Measurements from ENCODE around the gene UNC13C.

Gene UNC13C

GRCh38 chr15:54282228-54282836, 304.1 kb downstream of the UNC13C start:
- H3K36me3 ChIP-seq (ENCODE audit: control insufficient read depth, insufficient read depth, low read length) = no peaks in the 10 kb centered on the region
- DNase-seq (ENCODE audit: low read depth, low spot score) = no peak

GRCh38 chr15:54288049-54288448, 309.8 kb downstream of the UNC13C start:
- no peak overlapping the region for H3K4me3 ChIP-seq (ENCODE audit: low read length)
- WGBS (ENCODE audit: insufficient coverage, insufficient read length) = no CpG with 5 or more reads among the region's 1 CpG

More at GRCh38 chr15:54282228-54282836, 304.1 kb downstream of the UNC13C start:
- Histone ChIP-seq H3K27ac (ENCODE audit: low read length) (no peak overlapping the region), H3K4me3 (ENCODE audit: low read length) (no peak overlapping the region), H3K4me1 (ENCODE audit: control insufficient read depth, insufficient read depth, low read length) (no peaks in the 10 kb centered on the region), H3K27me3 (ENCODE audit: control insufficient read depth, insufficient read depth, low read length) (no peaks in the 10 kb centered on the region), H3K9me3 (ENCODE audit: control insufficient read depth, insufficient read depth, low read length) (no peaks in the 10 kb centered on the region)
- WGBS (ENCODE audit: insufficient coverage, insufficient read length) = no CpG with 5 or more reads among the region's 6 CpGs

GRCh38 chr15:54289590-54290136, 311.4 kb downstream of the UNC13C start:
- Histone ChIP-seq H3K27me3 (ENCODE audit: control insufficient read depth, insufficient read depth, low read length) (no peaks in the 10 kb centered on the region), H3K4me3 (ENCODE audit: low read length) (no peak overlapping the region), H3K4me1 (ENCODE audit: control insufficient read depth, insufficient read depth, low read length) (no peaks in the 10 kb centered on the region), H3K27ac (ENCODE audit: low read length) (no peak overlapping the region), H3K9me3 (ENCODE audit: control insufficient read depth, insufficient read depth, low read length) (no peaks in the 10 kb centered on the region), H3K36me3 (ENCODE audit: control insufficient read depth, insufficient read depth, low read length) (no peaks in the 10 kb centered on the region)
- DNase-seq (ENCODE audit: low read depth, low spot score) = no peak
- WGBS (ENCODE audit: insufficient coverage, insufficient read length) = 100% methylated on average over 1 of the region's 4 CpGs

More at GRCh38 chr15:54288049-54288448, 309.8 kb downstream of the UNC13C start:
- no peaks in the 10 kb centered on the region for H3K36me3 ChIP-seq (ENCODE audit: control insufficient read depth, insufficient read depth, low read length)
- H3K27me3 ChIP-seq (ENCODE audit: control insufficient read depth, insufficient read depth, low read length) = no peaks in the 10 kb centered on the region
- H3K27ac ChIP-seq (ENCODE audit: low read length) = no peak overlapping the region
- H3K9me3 ChIP-seq (ENCODE audit: control insufficient read depth, insufficient read depth, low read length) = no peaks in the 10 kb centered on the region
- DNase-seq (ENCODE audit: low read depth, low spot score) = no peak
- H3K4me1 ChIP-seq (ENCODE audit: control insufficient read depth, insufficient read depth, low read length) = no peaks in the 10 kb centered on the region

- WGBS (ENCODE audit: insufficient coverage, insufficient read length) = no CpG with 5 or more reads among the region's 3 CpGs
- H3K9me3 ChIP-seq (ENCODE audit: control insufficient read depth, insufficient read depth, low read length) = no peaks in the 10 kb centered on the region
Measured at GRCh38 chr15:54298396-54298795, 320.2 kb downstream of the UNC13C start.

GRCh38 chr15:54304321-54304720, 326.1 kb downstream of the UNC13C start:
- no peaks in the 10 kb centered on the region for H3K9me3 ChIP-seq (ENCODE audit: control insufficient read depth, insufficient read depth, low read length)
- no peaks in the 10 kb centered on the region for H3K36me3 ChIP-seq (ENCODE audit: control insufficient read depth, insufficient read depth, low read length)
- no peak overlapping the region for H3K27ac ChIP-seq (ENCODE audit: low read length)
- DNase-seq (ENCODE audit: low read depth, low spot score) = no peak
- no peaks in the 10 kb centered on the region for H3K27me3 ChIP-seq (ENCODE audit: control insufficient read depth, insufficient read depth, low read length)
- no CpG with 5 or more reads among the region's 3 CpGs for WGBS (ENCODE audit: insufficient coverage, insufficient read length)
- no peaks in the 10 kb centered on the region; the same call in 1 of the 2 replicates for H3K4me1 ChIP-seq (ENCODE audit: control insufficient read depth, insufficient read depth, low read length)
- no peak overlapping the region for H3K4me3 ChIP-seq (ENCODE audit: low read length)

More at GRCh38 chr15:54298396-54298795, 320.2 kb downstream of the UNC13C start:
- Histone ChIP-seq H3K36me3 (ENCODE audit: control insufficient read depth, insufficient read depth, low read length) (no peaks in the 10 kb centered on the region), H3K27me3 (ENCODE audit: control insufficient read depth, insufficient read depth, low read length) (no peaks in the 10 kb centered on the region), H3K4me3 (ENCODE audit: low read length) (no peak overlapping the region), H3K27ac (ENCODE audit: low read length) (no peak overlapping the region), H3K4me1 (ENCODE audit: control insufficient read depth, insufficient read depth, low read length) (no peaks in the 10 kb centered on the region; the same call in 1 of the 2 replicates)
- no peak for DNase-seq (ENCODE audit: low read depth, low spot score)

GRCh38 chr15:54305138-54305537, 326.9 kb downstream of the UNC13C start:
- H3K36me3 ChIP-seq (ENCODE audit: control insufficient read depth, insufficient read depth, low read length) = no peaks in the 10 kb centered on the region
- no peak overlapping the region for H3K4me3 ChIP-seq (ENCODE audit: low read length)
- no peaks in the 10 kb centered on the region for H3K9me3 ChIP-seq (ENCODE audit: control insufficient read depth, insufficient read depth, low read length)
- no CpG with 5 or more reads among the region's 1 CpG for WGBS (ENCODE audit: insufficient coverage, insufficient read length)
- DNase-seq (ENCODE audit: low read depth, low spot score) = no peak
- no peaks in the 10 kb centered on the region for H3K27me3 ChIP-seq (ENCODE audit: control insufficient read depth, insufficient read depth, low read length)
- no peak overlapping the region for H3K27ac ChIP-seq (ENCODE audit: low read length)
- no peaks in the 10 kb centered on the region; the same call in 1 of the 2 replicates for H3K4me1 ChIP-seq (ENCODE audit: control insufficient read depth, insufficient read depth, low read length)

- no peaks in the 10 kb centered on the region for H3K36me3 ChIP-seq (ENCODE audit: control insufficient read depth, insufficient read depth, low read length)
- H3K27me3 ChIP-seq (ENCODE audit: control insufficient read depth, insufficient read depth, low read length) = no peaks in the 10 kb centered on the region
- no CpG with 5 or more reads among the region's 3 CpGs for WGBS (ENCODE audit: insufficient coverage, insufficient read length)
- no peak for DNase-seq (ENCODE audit: low read depth, low spot score)
- no peaks in the 10 kb centered on the region for H3K9me3 ChIP-seq (ENCODE audit: control insufficient read depth, insufficient read depth, low read length)
- no peak overlapping the region for H3K27ac ChIP-seq (ENCODE audit: low read length)
- no peaks in the 10 kb centered on the region for H3K4me1 ChIP-seq (ENCODE audit: control insufficient read depth, insufficient read depth, low read length)
- no peak overlapping the region for H3K4me3 ChIP-seq (ENCODE audit: low read length)
Measured at GRCh38 chr15:54307252-54307902, 329.1 kb downstream of the UNC13C start.

GRCh38 chr15:54307926-54308325, 329.7 kb downstream of the UNC13C start:
- no peaks in the 10 kb centered on the region for H3K9me3 ChIP-seq (ENCODE audit: control insufficient read depth, insufficient read depth, low read length)
- H3K27me3 ChIP-seq (ENCODE audit: control insufficient read depth, insufficient read depth, low read length) = no peaks in the 10 kb centered on the region
- no peak for DNase-seq (ENCODE audit: low read depth, low spot score)
- H3K4me3 ChIP-seq (ENCODE audit: low read length) = no peak overlapping the region
- no peak overlapping the region for H3K27ac ChIP-seq (ENCODE audit: low read length)
- WGBS (ENCODE audit: insufficient coverage, insufficient read length) = no CpG with 5 or more reads among the region's 2 CpGs
- no peaks in the 10 kb centered on the region for H3K36me3 ChIP-seq (ENCODE audit: control insufficient read depth, insufficient read depth, low read length)
- H3K4me1 ChIP-seq (ENCODE audit: control insufficient read depth, insufficient read depth, low read length) = no peaks in the 10 kb centered on the region; the same call in 1 of the 2 replicates

- H3K4me3 ChIP-seq (ENCODE audit: low read length) = no peak overlapping the region
- H3K9me3 ChIP-seq (ENCODE audit: control insufficient read depth, insufficient read depth, low read length) = no peaks in the 10 kb centered on the region
Measured at GRCh38 chr15:54312528-54312927, 334.3 kb downstream of the UNC13C start.

GRCh38 chr15:54321426-54321825, 343.2 kb downstream of the UNC13C start:
- Histone ChIP-seq H3K27me3 (ENCODE audit: control insufficient read depth, insufficient read depth, low read length) (no peaks in the 10 kb centered on the region), H3K27ac (ENCODE audit: low read length) (no peak overlapping the region), H3K4me1 (ENCODE audit: control insufficient read depth, insufficient read depth, low read length) (0 out of 2 replicates have a peak, but pooled peaks cover 1% of the 10 kb centered on the region), H3K9me3 (ENCODE audit: control insufficient read depth, insufficient read depth, low read length) (no peaks in the 10 kb centered on the region), H3K36me3 (ENCODE audit: control insufficient read depth, insufficient read depth, low read length) (no peaks in the 10 kb centered on the region), H3K4me3 (ENCODE audit: low read length) (no peak overlapping the region)
- no CpG with 5 or more reads among the region's 6 CpGs for WGBS (ENCODE audit: insufficient coverage, insufficient read length)
- DNase-seq (ENCODE audit: low read depth, low spot score) = no peak

More at GRCh38 chr15:54312528-54312927, 334.3 kb downstream of the UNC13C start:
- Histone ChIP-seq H3K4me1 (ENCODE audit: control insufficient read depth, insufficient read depth, low read length) (no peaks in the 10 kb centered on the region; the same call in 1 of the 2 replicates), H3K27me3 (ENCODE audit: control insufficient read depth, insufficient read depth, low read length) (no peaks in the 10 kb centered on the region), H3K27ac (ENCODE audit: low read length) (no peak overlapping the region), H3K36me3 (ENCODE audit: control insufficient read depth, insufficient read depth, low read length) (no peaks in the 10 kb centered on the region)
- no peak for DNase-seq (ENCODE audit: low read depth, low spot score)

All from iPS DF 6.9 (cell line).